GM04504 (cell line): ENCODE results near the gene PLEKHA1.

Experiments
- DNase-seq: peaks from one replicate; pipeline ENCODE4 v3.0.0-alpha.2; 2012; ENCODE audit warnings: low read depth

PLEKHA1 gene

DNA sequence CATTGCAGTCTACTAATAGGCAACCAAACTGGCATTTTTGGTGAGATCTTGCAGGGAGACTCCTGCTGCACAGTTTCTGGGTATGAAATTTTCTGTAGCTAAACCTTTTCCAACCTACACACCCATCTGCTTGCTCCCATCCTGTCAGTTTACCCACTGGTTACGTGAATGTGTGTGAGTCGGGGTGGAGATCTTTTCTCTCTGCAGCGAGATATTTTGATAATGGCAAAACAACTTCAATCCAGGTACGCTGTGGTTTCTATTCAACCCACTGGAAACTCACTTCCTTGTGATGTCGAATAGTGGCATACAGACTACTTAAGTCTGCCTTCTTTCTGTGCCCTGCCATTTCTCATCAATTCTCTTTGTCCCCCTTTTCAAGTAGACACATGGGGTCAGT, 4.5 kb downstream of the PLEKHA1 start:
- no peak for DNase-seq

DNA sequence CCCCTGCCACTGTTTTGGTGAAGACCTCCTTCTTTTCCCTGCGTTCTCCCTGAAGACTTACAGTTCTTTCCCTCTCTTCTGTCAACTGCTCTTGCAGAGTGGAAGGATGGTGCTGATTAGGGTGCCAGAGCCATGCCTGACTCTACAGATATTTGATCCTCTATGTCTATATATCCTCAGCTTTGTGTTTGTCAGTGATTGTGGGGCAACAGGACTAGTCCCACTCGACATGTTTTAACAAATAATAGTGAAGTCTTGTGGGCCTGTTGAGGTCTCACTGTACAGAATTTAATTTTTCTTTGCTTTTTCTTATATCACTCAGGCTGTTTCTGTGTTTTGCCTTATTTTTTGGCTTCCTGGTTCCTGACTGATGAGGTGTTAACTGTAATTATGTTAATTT, 5.0 kb downstream of the PLEKHA1 start:
- DNase-seq: no peak

DNA sequence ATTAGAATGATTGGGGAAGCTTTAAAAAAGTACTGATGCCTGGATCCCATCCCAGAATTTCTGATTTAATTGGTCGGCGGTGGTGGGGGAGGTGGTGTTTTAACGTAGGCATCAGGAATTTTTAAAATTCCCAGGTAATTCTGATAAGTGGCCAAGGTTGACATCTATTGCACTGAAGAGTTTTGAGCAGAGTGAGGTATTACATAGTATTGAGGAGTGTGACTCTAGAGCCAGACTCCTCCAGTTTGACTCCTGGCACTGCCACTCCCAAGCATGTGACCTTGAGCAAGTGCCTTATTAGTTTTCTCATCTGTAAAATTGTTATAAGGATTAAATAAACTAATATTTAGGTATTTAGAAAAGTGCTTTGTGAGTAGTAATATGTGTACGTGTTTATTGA, 6.2 kb downstream of the PLEKHA1 start:
- no peak for DNase-seq

DNA sequence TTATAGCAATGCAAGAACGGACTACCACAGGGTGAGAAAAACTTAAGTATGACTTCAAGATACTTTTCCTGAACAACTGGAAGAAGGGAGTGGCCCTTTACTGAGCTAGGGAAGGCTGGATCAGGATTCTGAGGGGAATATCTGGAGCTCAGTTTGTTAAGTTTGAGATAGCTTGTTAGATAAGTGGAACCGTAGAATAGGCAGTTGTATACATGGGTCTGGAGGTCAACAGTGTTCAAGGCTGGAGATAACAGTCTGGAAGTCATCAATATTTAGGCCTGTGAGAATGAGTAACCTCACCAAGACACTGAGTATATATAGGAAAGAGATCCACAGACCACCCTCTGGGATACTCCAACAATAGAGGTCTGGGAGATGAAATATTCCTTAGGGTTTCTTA, 7.2 kb downstream of the PLEKHA1 start:
- DNase-seq: no peak

DNA sequence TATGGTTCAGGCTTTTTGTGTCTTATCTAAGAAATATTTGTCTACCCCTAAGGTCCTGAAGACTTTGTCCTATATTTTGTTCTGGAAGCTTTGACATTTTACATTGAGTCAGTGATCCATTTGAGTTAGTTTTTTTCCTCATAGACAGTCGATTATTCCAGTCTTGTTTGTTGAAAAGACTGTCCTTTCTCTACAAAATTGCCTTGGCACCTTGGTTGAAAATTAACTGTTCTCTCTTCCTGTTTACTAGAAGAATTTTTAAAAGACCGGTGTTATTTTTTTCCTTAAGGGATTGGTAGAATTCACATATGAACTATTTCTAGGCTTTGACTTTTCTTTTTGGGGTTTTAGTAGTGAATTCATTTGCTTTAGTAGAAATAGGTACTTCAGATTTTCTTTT, 12.0 kb downstream of the PLEKHA1 start:
- DNase-seq: no peak

DNA sequence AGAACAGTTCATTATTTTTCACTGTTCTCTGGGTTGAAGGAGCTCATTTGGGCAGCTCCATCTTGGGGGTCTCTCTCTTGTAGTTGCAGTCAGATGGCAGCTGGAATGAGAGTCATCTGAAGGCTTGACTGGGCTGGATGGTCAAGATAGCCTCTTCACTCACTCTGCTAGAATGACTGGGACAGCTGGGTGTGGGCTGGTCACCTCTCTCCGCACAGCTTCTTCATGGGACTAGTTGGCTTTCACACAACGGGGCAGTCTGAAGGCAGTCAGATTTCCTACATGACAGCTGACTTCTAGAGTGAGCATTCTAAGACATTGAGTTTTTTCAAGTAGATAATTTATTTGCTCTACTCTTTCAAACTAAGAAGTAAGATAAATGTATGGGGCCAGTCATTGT, 13.1 kb downstream of the PLEKHA1 start:
- no peak for DNase-seq

DNA sequence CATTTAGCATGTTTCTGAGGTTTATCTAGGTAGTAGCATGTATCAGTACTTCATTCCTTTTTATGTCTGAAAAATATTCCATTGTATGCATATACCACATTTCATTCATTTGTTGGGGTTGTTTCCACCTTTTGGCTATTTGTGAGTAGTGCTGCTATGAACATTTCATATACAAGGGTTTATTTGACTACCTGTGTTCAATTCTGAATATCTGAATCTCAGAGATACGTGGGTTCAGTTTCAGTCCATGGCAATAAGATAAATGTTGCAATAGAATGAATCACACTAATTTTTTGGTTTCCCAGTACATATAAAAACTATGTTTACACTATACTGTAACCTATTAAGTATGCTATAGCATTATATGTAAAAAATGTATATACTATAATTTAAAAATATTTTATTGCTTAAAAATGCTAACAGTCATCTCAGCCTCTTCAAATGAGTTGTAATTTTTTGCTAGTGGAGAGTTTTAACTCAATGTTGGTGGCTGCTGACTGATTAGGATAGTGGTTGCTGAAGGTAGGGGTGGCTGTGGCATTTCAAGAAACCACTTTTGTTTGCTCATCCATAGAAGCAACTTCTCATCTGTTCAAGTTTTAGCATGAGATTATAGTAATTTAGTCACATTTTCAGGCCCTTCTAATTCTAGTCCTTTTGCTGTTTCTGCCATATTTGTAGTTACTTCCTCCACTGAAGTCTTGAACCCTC, 13.9 kb downstream of the PLEKHA1 start:
- no peak for DNase-seq

DNA sequence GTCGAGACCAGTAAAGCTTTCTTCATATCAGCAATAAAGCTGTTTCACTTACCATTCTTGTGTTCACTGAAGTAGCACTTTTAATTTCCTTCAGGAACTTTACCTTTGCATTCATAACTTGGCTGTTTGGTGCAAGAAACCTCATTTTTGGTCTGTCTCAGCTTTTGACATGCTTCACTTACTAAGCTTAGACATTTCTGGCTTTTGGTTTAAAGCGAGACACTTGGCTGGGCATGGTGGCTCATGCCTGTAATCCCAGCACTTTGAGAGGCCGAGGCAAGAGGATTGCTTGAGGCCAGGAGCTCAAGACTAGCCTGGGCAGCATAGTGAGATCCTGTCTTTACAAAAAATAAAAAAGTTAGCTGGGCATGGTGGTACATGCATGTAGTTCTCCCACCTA, 15.8 kb downstream of the PLEKHA1 start:
- DNase-seq: no peak

DNA sequence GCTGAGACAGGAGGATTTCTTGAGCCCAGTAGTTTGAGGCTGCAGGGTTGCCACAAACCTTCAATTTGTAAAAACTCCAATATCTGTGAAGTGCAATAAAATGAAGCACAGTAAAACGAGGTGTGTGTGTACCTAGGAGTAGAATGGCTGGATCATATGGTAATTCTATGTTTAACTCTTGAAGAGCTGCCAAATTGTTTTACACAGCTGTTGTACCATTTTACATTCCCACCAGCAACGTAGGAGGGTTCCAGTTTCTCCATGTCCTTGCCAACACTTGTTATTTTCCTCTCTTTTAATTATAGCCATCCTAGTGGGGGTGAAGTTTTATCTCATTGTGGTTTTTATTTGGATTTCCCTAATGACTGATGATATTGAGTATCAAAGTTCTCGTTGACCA, 16.2 kb downstream of the PLEKHA1 start:
- no peak for DNase-seq

DNA sequence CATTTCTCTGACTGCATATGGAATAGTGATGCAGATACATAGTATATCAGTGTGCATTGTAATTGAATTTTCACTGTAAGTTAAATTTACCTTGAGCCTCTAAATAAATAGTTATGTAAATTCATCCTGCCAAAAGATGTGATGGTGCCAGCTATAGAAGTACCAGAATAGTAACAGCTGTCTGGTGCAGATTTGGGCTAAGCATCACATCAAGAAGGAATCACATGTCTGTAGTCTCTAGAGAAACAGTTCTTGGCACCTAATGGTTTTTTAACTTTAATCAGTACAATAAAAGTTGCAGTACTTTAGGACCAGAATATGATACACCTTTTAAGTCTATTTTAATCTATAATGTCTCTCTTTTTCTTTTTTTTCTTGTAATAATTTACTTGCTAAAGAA, 17.4 kb downstream of the PLEKHA1 start:
- DNase-seq: no peak

DNA sequence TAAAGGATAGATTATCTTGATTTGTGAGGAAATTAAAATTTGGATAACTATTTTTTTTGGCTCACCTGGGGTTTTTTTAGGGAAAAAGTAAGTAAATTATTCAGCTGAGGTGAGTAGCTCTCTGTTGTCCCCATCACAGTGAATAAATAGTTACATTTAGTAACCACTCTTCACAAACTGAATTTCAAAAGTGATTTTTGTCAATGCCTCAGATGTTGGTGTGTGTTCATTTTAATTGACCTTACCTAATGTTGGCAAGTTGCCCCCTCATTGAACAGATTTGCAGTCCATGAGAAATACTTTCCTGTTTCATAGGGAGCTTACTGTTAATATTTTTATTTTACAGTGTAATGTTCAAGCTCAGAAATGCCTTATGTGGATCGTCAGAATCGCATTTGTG, 18.3 kb downstream of the PLEKHA1 start:
- DNase-seq: no peak

DNA sequence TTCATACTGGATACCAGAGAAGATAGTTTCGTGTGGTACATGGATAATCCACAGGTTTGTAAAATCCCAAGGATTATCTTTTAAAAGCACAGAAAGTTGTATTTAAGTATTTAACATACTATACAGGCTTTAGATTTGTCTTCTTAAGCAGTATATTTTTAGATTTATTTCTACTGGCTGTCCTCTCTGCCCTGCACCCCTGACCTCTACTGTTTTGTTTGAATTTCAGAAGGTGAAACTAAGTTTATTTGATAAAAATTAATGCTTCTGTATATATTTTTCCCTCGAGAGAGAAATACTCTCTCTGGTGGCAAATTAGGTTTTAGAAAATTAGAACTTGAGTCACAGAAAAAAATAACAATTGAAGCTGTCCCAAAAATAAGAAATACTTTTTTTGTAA, 18.8 kb downstream of the PLEKHA1 start:
- no peak for DNase-seq

DNA sequence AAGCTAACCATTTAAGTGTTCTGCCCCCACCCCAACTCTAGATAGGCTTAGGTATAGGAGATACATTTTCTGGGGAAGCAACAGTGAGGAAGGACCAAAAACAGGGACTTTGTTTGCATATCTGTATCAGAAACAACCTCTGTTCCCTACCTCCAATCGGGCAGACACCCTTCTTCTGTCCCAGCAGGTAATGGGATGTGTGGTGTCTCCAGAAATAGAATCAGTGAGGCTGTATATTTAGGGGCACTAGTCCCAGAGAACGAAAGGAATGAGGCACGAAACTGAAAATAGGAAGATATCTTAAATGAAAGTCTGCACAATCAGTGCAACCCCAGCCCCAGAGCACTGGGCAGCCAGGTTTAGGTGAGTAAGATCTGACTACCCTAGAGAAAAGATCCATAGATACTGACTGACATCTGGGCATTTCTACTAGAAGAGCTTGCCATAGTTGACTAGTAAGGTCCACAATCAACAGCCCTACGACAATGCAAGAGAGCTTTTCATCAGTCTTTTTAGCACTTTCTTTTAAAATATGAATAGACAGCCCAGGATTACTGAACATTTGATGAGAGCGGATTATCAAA, 28.1 kb downstream of the PLEKHA1 start:
- no peak for DNase-seq

DNA sequence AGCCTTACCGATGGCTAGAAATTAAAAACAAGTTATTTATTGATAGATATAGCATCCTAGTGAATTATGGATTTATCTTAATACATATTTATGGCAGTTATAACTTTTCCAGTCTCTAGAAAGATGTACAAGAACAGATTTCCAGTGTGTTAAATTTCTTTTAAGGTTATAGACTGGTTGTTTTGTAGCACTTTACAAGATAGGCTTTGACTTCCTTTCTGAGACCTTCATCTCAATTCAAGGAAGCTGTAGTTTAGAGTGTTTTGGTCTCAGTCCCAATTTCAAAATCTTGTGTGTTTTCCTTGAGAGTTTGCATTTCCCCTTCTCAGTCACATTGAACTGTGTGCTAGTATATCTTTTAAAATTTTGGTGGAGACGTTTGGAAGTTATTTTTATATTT, 30.1 kb downstream of the PLEKHA1 start:
- DNase-seq: no peak

DNA sequence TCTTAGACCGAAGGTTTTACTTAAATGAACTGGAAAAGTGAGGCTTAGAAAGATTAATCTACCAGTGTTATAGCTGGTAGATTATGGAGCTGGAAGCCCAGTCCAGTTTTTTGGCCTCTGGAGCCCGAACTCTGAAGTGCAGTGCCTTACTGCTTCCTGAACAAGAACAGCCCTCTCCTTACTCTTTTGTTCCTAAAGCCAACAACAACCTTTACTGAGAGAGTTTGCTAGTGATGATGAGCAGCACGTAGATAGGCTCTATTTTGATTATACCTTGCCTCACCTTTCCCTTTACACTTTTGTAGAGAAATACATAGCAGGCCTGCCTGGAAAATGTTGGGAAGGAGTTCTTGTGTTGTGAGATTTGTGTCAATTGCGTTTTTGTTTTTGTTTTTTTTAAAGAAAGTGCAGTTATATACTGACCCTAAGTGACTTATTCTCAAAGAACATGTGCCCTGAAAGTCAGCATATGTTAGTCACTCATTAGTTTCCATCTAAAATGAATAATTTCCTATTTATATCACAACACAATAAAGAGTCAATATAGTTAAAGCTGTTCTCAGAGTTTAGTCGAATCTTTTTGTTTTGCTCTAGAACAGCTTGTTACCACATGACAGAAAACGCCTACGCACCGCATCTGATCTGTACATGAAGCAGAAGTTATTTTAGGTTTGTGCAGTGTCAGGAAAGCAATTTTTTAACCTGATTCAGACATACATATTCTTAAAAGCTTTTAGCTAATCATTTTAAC, 33.0 kb downstream of the PLEKHA1 start:
- no peak for DNase-seq

DNA sequence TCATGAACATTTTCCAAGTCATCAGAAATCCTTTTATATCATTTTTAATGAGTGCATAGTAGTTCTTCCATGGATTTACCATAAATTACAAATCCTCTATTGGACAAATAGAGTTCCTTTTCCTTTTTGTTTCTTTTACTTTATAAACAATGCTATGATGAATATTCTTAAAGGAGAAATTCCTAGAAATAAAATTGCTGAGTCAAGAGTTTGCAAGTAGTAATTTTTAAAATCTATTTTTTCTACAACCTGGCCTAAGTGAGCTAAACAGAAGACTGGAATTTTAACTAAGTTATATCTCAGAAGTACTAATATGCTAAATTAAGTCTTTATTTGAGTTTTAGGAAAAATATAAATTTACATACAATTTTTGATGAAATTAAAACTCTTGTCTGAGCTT, 38.8 kb downstream of the PLEKHA1 start:
- no peak for DNase-seq

DNA sequence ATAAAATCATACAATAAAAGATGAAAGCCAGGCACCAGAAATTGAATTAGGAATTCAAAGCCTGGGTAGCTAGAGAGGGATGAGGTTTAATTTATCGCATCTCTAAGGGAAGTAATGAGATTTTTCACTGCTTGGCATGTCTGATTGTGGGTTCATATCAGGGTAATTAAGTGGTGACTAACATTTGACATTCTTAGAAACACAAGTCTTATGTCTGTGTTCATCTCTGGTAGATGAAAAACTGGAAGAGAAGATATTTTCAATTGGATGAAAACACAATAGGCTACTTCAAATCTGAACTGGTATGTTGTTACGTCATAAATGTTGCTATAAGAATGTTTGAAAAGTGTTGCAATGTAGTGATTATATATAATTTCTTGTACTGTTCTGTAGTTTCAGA, 43.2 kb downstream of the PLEKHA1 start:
- DNase-seq: no peak

DNA sequence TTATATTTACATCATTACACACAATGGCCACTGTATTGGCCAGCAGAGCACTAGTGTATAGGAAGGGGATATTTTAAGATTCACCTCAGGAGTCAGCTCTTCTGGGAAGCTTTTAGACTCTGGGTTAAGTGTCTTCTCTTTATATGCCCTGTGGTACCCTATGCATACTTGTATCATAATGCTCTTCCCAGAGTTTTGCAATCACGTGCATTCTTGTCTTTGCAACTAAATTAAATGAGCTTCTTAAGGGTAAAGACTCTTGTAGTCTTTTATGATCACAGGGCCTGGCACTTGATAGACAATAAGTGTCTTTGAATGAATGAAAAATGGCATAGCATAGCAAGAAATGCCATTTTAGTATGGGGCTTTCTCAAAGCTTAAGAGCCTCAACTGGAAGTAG, 44.5 kb downstream of the PLEKHA1 start:
- DNase-seq: no peak

DNA sequence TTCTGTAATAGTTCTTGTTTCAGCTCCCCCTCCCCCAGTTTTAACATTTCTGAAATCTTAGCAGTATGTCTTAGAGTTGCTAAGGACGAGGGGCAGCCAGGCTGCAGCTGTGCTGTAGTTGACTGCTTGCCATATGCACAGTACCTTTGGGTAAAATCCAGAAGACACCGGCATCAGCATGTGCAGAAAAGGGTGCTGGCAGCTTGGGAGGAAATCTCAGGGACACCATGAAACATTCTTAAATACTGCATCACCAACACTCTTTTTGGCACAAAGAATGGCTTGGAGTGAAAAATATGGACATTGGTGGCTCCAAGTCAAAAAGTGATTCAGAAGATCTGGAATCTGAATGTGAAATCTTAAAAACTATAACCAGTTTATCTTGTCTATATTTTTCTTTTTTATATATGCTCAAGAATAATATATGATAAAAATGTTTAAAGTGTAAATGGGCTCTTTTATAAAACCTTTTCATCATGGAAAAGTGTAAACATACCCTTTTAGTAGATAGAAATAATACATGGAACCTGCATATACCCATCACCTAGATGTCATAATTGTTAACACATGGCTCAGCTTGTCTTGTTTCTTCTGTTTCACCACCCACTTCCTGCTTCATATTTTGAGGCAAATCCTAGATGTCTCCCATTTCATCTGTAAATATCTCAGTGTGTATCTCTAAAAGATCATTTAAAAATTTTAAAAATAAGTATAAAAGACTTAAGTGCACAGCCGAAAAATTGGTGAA, 45.5 kb downstream of the PLEKHA1 start:
- peak; percentile 74 for DNase-seq

DNA sequence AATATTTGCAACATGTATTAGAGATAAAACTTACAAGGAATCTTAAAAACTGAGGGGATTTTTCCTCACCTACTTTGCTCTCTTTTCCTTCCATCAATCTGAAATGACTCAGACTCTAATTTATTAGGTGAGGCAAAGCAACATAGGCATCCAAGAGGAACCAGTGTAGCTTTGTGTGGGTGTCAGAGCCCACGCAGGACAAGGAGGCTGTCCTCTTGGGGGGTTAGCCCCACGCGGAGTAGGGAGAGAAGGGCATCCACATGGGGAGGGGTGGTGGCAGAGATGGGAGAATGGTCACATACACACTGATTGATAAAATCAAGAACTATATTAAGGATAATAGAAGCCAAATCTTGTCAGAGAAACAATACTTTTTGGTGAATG, 46.1 kb downstream of the PLEKHA1 start:
- no peak for DNase-seq

DNA sequence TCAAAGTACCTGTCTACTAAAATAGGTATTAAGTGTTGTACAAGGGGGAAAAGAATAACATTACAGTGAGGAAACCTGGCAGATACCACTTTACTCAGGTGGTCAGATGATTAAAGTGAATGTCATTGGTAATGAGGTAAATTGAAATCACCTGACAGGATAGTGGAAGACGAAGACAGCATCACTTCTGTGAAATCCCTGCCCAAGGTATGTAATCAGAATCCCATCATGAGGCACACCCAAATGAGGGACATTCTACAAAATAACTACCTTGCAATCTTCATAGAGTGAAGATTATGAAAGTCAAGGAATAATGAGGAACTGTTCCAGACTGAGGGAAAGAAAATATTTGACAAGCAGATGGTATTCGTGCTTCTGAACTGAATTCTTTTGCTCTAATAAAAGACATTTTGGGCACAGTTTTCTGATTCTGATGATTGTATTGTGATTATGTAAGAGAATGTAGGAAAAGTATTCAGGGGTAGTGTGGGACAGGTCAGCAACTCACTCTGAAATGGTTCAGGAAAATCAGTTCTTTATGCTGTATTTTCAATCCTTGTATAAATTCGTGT, 46.6 kb downstream of the PLEKHA1 start:
- DNase-seq: no peak

DNA sequence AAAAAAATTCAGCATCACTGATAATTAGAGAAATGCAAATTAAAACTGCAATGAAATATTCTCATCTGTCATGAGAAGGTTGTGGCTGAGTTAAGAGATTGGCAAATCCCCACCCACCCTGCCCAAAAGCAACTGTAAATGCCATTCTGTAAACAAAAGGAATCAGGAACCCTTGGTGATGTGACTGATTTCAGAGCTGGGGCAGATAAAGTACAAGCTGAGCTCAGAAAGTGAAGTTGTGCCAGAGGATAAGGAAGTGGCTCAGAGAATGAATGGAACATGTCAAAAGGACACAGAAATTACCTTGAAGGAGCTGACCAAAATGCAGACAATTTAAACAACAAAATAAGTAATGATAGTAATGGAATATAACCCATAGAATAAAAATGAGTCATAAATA, 47.2 kb downstream of the PLEKHA1 start:
- DNase-seq: no peak
